Sigmoid colon (tissue), 7 donors: ENCODE measurements around the gene SEC61G. TPM values are rescaled to one million over a fixed set of nuclear protein-coding genes. Genes with fewer than 3 reads are reported as not detected.

Source experiments
- DNase-seq: peaks from one replicate; pipeline ENCODE4 v3.0.0-alpha.2; 2019
- H3K27ac ChIP-seq, 4 donors: fragments of 200-600 bp; sonication (generic); one replicate each; pipeline ENCODE4 v1.5.1; 2016 to 2019; ENCODE audit warnings: mild to moderate bottlenecking in 1 of 4
- H3K27me3 ChIP-seq, 3 donors: fragments of 200-600 bp; sonication (generic); one replicate each; pipeline ENCODE4 v1.5.1; 2019; ENCODE audit warnings: mild to moderate bottlenecking in 1 of 3
- H3K36me3 ChIP-seq, 4 donors: fragments of 200-600 bp; sonication (generic); one replicate each; pipeline ENCODE4 v1.5.1; 2016 to 2019
- H3K4me1 ChIP-seq, 4 donors: fragments of 200-600 bp; sonication (generic); one replicate each; pipeline ENCODE4 v1.5.1; 2017 to 2019
- H3K4me3 ChIP-seq, 4 donors: fragments of 200-600 bp; sonication (generic); one replicate each; pipeline ENCODE4 v1.5.1; 2017 to 2019; ENCODE audit warnings: mild to moderate bottlenecking in 2 of 4, moderate library complexity in 1 of 4
- H3K9me3 ChIP-seq, 4 donors: fragments of 200-600 bp in 3 of 4; sonication (generic) in 3 of 4; one replicate each; pipeline versions ENCODE4 v1.5.1 to v1.6.1; 2013 to 2019
- CTCF ChIP-seq, 4 experiments: fragments of 450-650 bp in 3 of 4; fragments of 200-600 bp in 1 of 4; IDR thresholded peaks; one replicate each; pipeline ENCODE4 v1.5.1; 2016 to 2019; ENCODE audit warnings: antibody characterized with exemption in 4 of 4, mild to moderate bottlenecking in 3 of 4, moderate library complexity in 2 of 4
- EP300 ChIP-seq, 4 donors: sonication (generic); formaldehyde crosslinking; IDR thresholded peaks; one replicate each; pipeline ENCODE4 v1.6.1; 2017; ENCODE audit warnings: antibody characterized with exemption in 4 of 4
- POLR2A ChIP-seq, 2 donors: fragments of 450-650 bp; IDR thresholded peaks; one replicate each; pipeline ENCODE4 v1.6.1; 2016; ENCODE audit warnings: antibody characterized with exemption in 2 of 2, mild to moderate bottlenecking in 2 of 2, moderate library complexity in 2 of 2
- POLR2AphosphoS5 ChIP-seq, 4 donors: sonication (generic); formaldehyde crosslinking; IDR thresholded peaks; one replicate each; pipeline ENCODE4 v1.6.1; 2017; ENCODE audit warnings: antibody characterized with exemption in 4 of 4
- WGBS, 2 donors: extraction: QIAGEN DNeasy Blood & Tissue Kit; methylation state at CpG; one replicate each; pipeline ENCODE4 v1.1.7; 2013; 5-methylcytosine and 5-hydroxymethylcytosine counted together
- intact Hi-C: fragments of 100-400 bp; cut with DNase I; formaldehyde crosslinking; loops from one replicate; pipeline ENCODE4 v1.15.1; 2023
- polyA plus RNA-seq, 3 donors: library from polyadenylated mRNA; stranded (reverse); fragments of 200-250 nt; gene quantifications; one replicate each; pipeline ENCODE4 v1.2.3, GENCODE V29; 2013
- total RNA-seq, 4 donors: library from RNA; depleted of rRNA; stranded (reverse); fragments of >200 nt; gene quantifications; one replicate each; pipeline ENCODE4 v1.1.0, GENCODE V29; 2016
- donor health status: healthy with polysubstance abuse.
- donor health status: Bipolar disorder and iron deficiency.
- donor health status: healthy.

SEC61G gene
- total RNA-seq, result 100 to 1,000 TPM; 231 to 451 (median 354) TPM
- polyA plus RNA-seq, result 100 to 1,000 TPM; 555 to 771 (median 584) TPM

DNA sequence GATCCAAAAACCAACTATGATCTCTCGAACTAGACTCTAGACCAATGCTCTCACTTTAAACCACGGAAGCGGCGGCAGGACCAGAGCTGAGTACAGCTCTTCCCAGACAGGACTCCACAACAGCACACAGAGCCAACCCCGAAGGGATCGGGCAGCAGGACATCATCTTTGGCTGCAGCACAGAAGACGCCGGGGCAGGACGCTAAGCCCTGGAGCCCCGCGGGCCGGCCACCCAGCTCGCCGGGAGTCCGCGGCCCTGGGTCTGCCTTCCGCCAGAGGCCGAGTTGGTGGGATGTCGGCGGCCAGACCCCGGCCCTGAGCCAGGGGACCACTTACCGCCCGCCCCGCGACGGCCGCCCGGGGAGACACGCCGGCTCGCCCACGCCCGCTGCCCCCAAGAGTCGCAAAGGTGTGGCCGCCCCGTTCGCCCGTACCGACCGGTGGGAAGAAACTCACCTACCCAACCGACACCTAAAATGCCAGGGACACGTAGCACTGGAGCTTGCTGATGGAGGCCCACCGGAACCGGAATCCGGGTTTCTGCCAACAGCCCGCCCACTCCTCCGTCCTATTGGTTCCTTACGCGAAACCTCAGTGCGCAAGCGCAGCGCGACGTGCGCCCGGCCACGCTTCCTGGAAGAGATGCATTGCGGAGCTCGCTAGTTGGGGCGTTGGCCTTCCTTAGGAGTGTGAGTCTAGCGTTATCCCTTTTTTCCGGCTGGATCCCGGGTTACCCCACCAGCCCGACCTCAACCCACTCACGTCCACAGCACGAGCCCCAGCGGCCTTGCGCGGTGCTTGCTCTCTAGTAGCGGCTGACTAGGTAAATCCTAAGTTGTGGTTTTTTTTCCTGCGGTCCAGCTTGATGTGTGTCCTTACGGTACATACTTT, at the start of gene SEC61G:
TSS of gene SEC61G (minus strand) at position 510 of the 891 bp plus-strand sequence. CDS start 1,623 bp downstream, outside the sequence.
- Histone ChIP-seq H3K27ac (peak within 1 kb of the TSS; percentile 87 to 94 (median 91)), H3K36me3 (peaks cover 0 to 15% (median 4%) of the 10 kb centered on the region in 4 donors), H3K4me1 (peaks cover 0 to 32% (median 23%) of the 10 kb centered on the region in 4 donors), H3K9me3 (no peaks in the 10 kb centered on the region), H3K27me3 (no peaks in the 10 kb centered on the region), H3K4me3 (peak within 1 kb of the TSS; percentile 80 to 99 (median 94))
- peak; percentile 86 to 91 for TF ChIP-seq POLR2A (IDR thresholded peaks at IDR 0.05)
- TF ChIP-seq EP300 (IDR thresholded peaks at IDR 0.05), result no peak
- TF ChIP-seq CTCF (IDR thresholded peaks at IDR 0.05), result no peak
- TF ChIP-seq POLR2AphosphoS5 (IDR thresholded peaks at IDR 0.05), result peak; percentile 95 to 98 (median 98)
- peak; percentile 99 for DNase-seq
- intact Hi-C loops, result loop anchor here (5.0 kb wide), 1 partner anchor 608 kb away; the partner anchor contains the start of gene LANCL2
- WGBS, 2 donors, result 0% methylated on average over 72 of the region's 72 CpGs

GRCh38 chr7:54802841-54803240, 43.8 kb upstream of the SEC61G start:
- 66 to 76% methylated on average over 4 of the region's 4 CpGs for WGBS, 2 donors
- no peak for DNase-seq
- no peaks in the 10 kb centered on the region for H3K36me3 ChIP-seq
- TF ChIP-seq POLR2A (IDR thresholded peaks at IDR 0.05) (no peak), CTCF (IDR thresholded peaks at IDR 0.05) (no peak), EP300 (IDR thresholded peaks at IDR 0.05) (no peak), POLR2AphosphoS5 (IDR thresholded peaks at IDR 0.05) (no peak)
- H3K4me1 ChIP-seq, result no peaks in the 10 kb centered on the region
- no peaks in the 10 kb centered on the region for H3K9me3 ChIP-seq
- H3K27ac ChIP-seq, result no peak overlapping the region
- intact Hi-C loops, result no loop called here
- no peak overlapping the region for H3K4me3 ChIP-seq
- H3K27me3 ChIP-seq, result no peaks in the 10 kb centered on the region

- H3K4me3 ChIP-seq, result no peak overlapping the region
- DNase-seq, result no peak
- no peaks in the 10 kb centered on the region for H3K9me3 ChIP-seq
- no peaks in the 10 kb centered on the region for H3K36me3 ChIP-seq
- no peaks in the 10 kb centered on the region for H3K4me1 ChIP-seq
- intact Hi-C loops, result no loop called here
- 52 to 71% methylated on average over 11 of the region's 11 CpGs for WGBS, 2 donors
- H3K27me3 ChIP-seq, result no peaks in the 10 kb centered on the region
- H3K27ac ChIP-seq, result no peak overlapping the region
- no peak for TF ChIP-seq CTCF (IDR thresholded peaks at IDR 0.05)
- TF ChIP-seq POLR2AphosphoS5 (IDR thresholded peaks at IDR 0.05), result no peak
- TF ChIP-seq POLR2A (IDR thresholded peaks at IDR 0.05), result no peak
- no peak for TF ChIP-seq EP300 (IDR thresholded peaks at IDR 0.05)
Observed at GRCh38 chr7:54802114-54802513, 43.1 kb upstream of the SEC61G start.

GRCh38 chr7:54799792-54800191, 40.8 kb upstream of the SEC61G start:
- TF ChIP-seq POLR2A (IDR thresholded peaks at IDR 0.05) (no peak), EP300 (IDR thresholded peaks at IDR 0.05) (no peak), POLR2AphosphoS5 (IDR thresholded peaks at IDR 0.05) (no peak), CTCF (IDR thresholded peaks at IDR 0.05) (no peak)
- no peaks in the 10 kb centered on the region for H3K9me3 ChIP-seq
- no peaks in the 10 kb centered on the region for H3K27me3 ChIP-seq
- H3K4me1 ChIP-seq, result no peaks in the 10 kb centered on the region
- intact Hi-C loops, result no loop called here
- 57 to 61% methylated on average over 3 of the region's 3 CpGs for WGBS, 2 donors
- no peak overlapping the region for H3K4me3 ChIP-seq
- no peak overlapping the region for H3K27ac ChIP-seq
- no peak for DNase-seq
- H3K36me3 ChIP-seq, result no peaks in the 10 kb centered on the region
